Activated B cell treated with CpG ODN at 0.5 μM for 24 hours (primary cell): ENCODE measurements around the gene SMIM24. TPM values are rescaled to one million over a fixed set of nuclear protein-coding genes. Genes with fewer than 3 reads are reported as not detected.

ENCODE experiments used
- ATAC-seq: fragments of 200-7000 bp; cut with Tn5 transposase; one replicate; pipeline ENCODE4 v1.10.0; 2021; ENCODE audit warnings: low read depth, mild to moderate bottlenecking, moderate library complexity
- CTCF ChIA-PET: fragments of 350-600 bp; sonication (Branson Sonifier 250); formaldehyde crosslinking; loops from one replicate; lab custom pipeline; 2021; ENCODE audit warnings: antibody characterized with exemption; lab: Charles Lee
- POLR2A ChIA-PET: fragments of 350-600 bp; sonication (Branson Sonifier 250); formaldehyde crosslinking; loops from one replicate; lab custom pipeline; 2021; ENCODE audit warnings: antibody characterized with exemption; lab: Charles Lee
- DNase-seq: peaks from one replicate; pipeline ENCODE4 v3.0.0; 2022
- H3K27ac Mint-ChIP-seq: one replicate; pipeline ENCODE4 v1.8.0; 2020; ENCODE audit warnings: mixed read lengths
- H3K27me3 Mint-ChIP-seq: one replicate; pipeline ENCODE4 v1.8.0; 2021; ENCODE audit warnings: mixed read lengths
- H3K36me3 Mint-ChIP-seq: one replicate; pipeline ENCODE4 v1.8.0; 2021; ENCODE audit warnings: low read depth, mixed read lengths
- H3K4me1 Mint-ChIP-seq: one replicate; pipeline ENCODE4 v1.8.0; 2021; ENCODE audit warnings: mixed read lengths
- H3K4me3 Mint-ChIP-seq: one replicate; pipeline ENCODE4 v1.8.0; 2020; ENCODE audit warnings: mild to moderate bottlenecking, mixed read lengths
- H3K9me3 Mint-ChIP-seq: one replicate; pipeline ENCODE4 v1.8.0; 2020; ENCODE audit warnings: mixed read lengths
- CTCF ChIP-seq: fragments of 200-600 bp; IDR thresholded peaks from one replicate; pipeline ENCODE4 v1.8.0; 2022; ENCODE audit warnings: antibody characterized with exemption, mild to moderate bottlenecking
- intact Hi-C: fragments of 100-400 bp; cut with micrococcal nuclease; formaldehyde crosslinking; loops from one replicate; pipeline ENCODE4 v1.15.1; 2024
- total RNA-seq: library from RNA; stranded (reverse); gene quantifications from 2 replicates; pipeline ENCODE4 v1.2.3, GENCODE V29; 2022

The SMIM24 gene
- total RNA-seq, 1 donor from 2014 or later, result not detected

GRCh38 chr19:3474010-3474409 lies 6.3 kb downstream of the SMIM24 start:
- intact Hi-C loops, result no loop called here
- CTCF ChIA-PET, result interaction anchor here (2.0 kb wide), 1 partner anchor 169 kb away, joined by 8 read pairs; no protein-coding TSS in a partner anchor

GRCh38 chr19:3471954-3472655 lies 8.2 kb downstream of the SMIM24 start:
- Mint-ChIP-seq H3K4me1 (no peaks in the 10 kb centered on the region), H3K9me3 (peaks cover 2% of the 10 kb centered on the region), H3K27me3 (no peaks in the 10 kb centered on the region), H3K27ac (no peak overlapping the region), H3K36me3 (no peaks in the 10 kb centered on the region), H3K4me3 (no peak overlapping the region)
- intact Hi-C loops, result no loop called here
- DNase-seq (no peak), ATAC-seq (no peak)
- ChIA-PET CTCF (interaction anchor here (0.6 to 2.0 kb wide), 9 partner anchors 11 to 167 kb away, joined by 3 to 8 read pairs (median 4); partner anchors contain the start of gene SMIM44), POLR2A (interaction anchor here (0.6 kb wide), 1 partner anchor 43 kb away, joined by 3 read pairs; no protein-coding TSS in a partner anchor)
- TF ChIP-seq CTCF, result no peak

More at GRCh38 chr19:3474010-3474409, 6.3 kb downstream of the SMIM24 start:
- TF ChIP-seq CTCF, result no peak
- ATAC-seq (no peak), DNase-seq (no peak)
- Mint-ChIP-seq H3K9me3 (no peaks in the 10 kb centered on the region), H3K27ac (no peak overlapping the region), H3K4me1 (peaks cover 11% of the 10 kb centered on the region), H3K4me3 (no peak overlapping the region), H3K27me3 (no peaks in the 10 kb centered on the region), H3K36me3 (no peaks in the 10 kb centered on the region)
- POLR2A ChIA-PET, result no interaction called here

- H3K27ac Mint-ChIP-seq, result no peak overlapping the region
- intact Hi-C loops, result no loop called here
- ChIA-PET CTCF (interaction anchor here (0.9 to 1.1 kb wide), 3 partner anchors 41 to 163 kb away, joined by 3 to 4 read pairs (median 3); no protein-coding TSS in a partner anchor), POLR2A (interaction anchor here (0.7 kb wide), 1 partner anchor 26 kb away, joined by 3 read pairs; no protein-coding TSS in a partner anchor)
- H3K36me3 Mint-ChIP-seq, result no peaks in the 10 kb centered on the region
- no peak for ATAC-seq
- H3K4me3 Mint-ChIP-seq, result no peak overlapping the region
- H3K9me3 Mint-ChIP-seq, result peaks cover 2% of the 10 kb centered on the region
- no peaks in the 10 kb centered on the region for H3K4me1 Mint-ChIP-seq
- no peak for TF ChIP-seq CTCF
- H3K27me3 Mint-ChIP-seq, result no peaks in the 10 kb centered on the region
- DNase-seq, result no peak
These were observed 9.7 kb downstream of the SMIM24 start for GRCh38 chr19:3470500-3471128.

GRCh38 chr19:3469638-3470499 lies 10.5 kb downstream of the SMIM24 start:
- POLR2A ChIA-PET, result interaction anchor here (0.8 kb wide), 1 partner anchor 116 kb away, joined by 7 read pairs; no protein-coding TSS in a partner anchor
- intact Hi-C loops, result no loop called here
- H3K9me3 Mint-ChIP-seq, result peaks cover 2% of the 10 kb centered on the region
- CTCF ChIA-PET, result interaction anchor here (0.6 to 1.0 kb wide), 3 partner anchors 40 to 925 kb away, joined by 3 to 4 read pairs (median 4); no protein-coding TSS in a partner anchor
- DNase-seq (no peak), ATAC-seq (no peak)
- no peaks in the 10 kb centered on the region for H3K27me3 Mint-ChIP-seq
- no peaks in the 10 kb centered on the region for H3K36me3 Mint-ChIP-seq
- no peak overlapping the region for H3K4me3 Mint-ChIP-seq
- no peak overlapping the region for H3K27ac Mint-ChIP-seq
- no peak for TF ChIP-seq CTCF
- H3K4me1 Mint-ChIP-seq, result no peaks in the 10 kb centered on the region
